ENCODE results near the gene HPCA.

Gene HPCA

GRCh38 chr1:32896451-32896850, 10.2 kb downstream of the HPCA start:
- H3K9me3 ChIP-seq (ENCODE audit: low read length) = no peaks in the 10 kb centered on the region
- no peaks in the 10 kb centered on the region for H3K36me3 ChIP-seq (ENCODE audit: insufficient read depth, low read length)
- no peak overlapping the region for H2AFZ ChIP-seq (ENCODE audit: low read depth, low read length)
- no peak overlapping the region for H3K4me3 ChIP-seq (ENCODE audit: low read length)
- peaks cover 13% of the 10 kb centered on the region for H3K4me1 ChIP-seq (ENCODE audit: insufficient read depth, low read length)
- peaks cover 38% of the 10 kb centered on the region for H3K27me3 ChIP-seq (ENCODE audit: insufficient read depth, low read length)

- Histone ChIP-seq H3K36me3 (ENCODE audit: insufficient read depth, low read length) (no peaks in the 10 kb centered on the region), H3K9me3 (ENCODE audit: low read length) (no peaks in the 10 kb centered on the region), H3K4me3 (ENCODE audit: low read length) (no peak overlapping the region), H3K27me3 (ENCODE audit: insufficient read depth, low read length) (peaks cover 46% of the 10 kb centered on the region), H3K4me1 (ENCODE audit: insufficient read depth, low read length) (peaks cover 13% of the 10 kb centered on the region), H2AFZ (ENCODE audit: low read depth, low read length) (no peak overlapping the region)
Measured at GRCh38 chr1:32897082-32898049, 11.1 kb downstream of the HPCA start.

DNA sequence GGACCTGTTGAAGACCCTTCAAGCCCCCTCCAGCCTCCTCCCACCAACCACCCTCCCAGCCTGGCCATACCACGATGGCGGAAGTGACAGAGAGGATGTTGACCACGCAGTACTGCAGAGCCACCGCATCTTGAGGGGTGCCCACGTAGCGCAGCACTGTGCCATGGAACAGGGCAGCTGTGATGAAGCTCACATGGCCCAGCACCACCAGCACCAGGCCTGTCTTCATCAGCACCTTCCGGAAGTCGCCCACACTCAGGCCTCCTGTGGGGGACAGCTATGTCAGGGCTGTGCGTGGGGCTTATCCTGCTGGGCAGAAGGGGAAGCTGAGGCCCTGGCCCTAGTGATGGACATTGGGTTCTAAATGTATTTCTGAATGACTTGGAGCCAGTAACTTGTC, 11.8 kb downstream of the HPCA start:
- Histone ChIP-seq H3K36me3 (ENCODE audit: insufficient read depth, low read length) (no peaks in the 10 kb centered on the region), H3K4me1 (ENCODE audit: insufficient read depth, low read length) (peaks cover 13% of the 10 kb centered on the region), H3K27me3 (ENCODE audit: insufficient read depth, low read length) (peaks cover 51% of the 10 kb centered on the region), H3K4me3 (ENCODE audit: low read length) (no peak overlapping the region), H3K9me3 (ENCODE audit: low read length) (no peaks in the 10 kb centered on the region), H2AFZ (ENCODE audit: low read depth, low read length) (no peak overlapping the region)

- Histone ChIP-seq H3K27me3 (ENCODE audit: insufficient read depth, low read length) (peaks cover 52% of the 10 kb centered on the region), H3K9me3 (ENCODE audit: low read length) (no peaks in the 10 kb centered on the region), H3K4me1 (ENCODE audit: insufficient read depth, low read length) (peaks cover 10% of the 10 kb centered on the region), H2AFZ (ENCODE audit: low read depth, low read length) (no peak overlapping the region), H3K36me3 (ENCODE audit: insufficient read depth, low read length) (no peaks in the 10 kb centered on the region), H3K4me3 (ENCODE audit: low read length) (no peak overlapping the region)
Measured at GRCh38 chr1:32898958-32899357, 12.7 kb downstream of the HPCA start.

DNA sequence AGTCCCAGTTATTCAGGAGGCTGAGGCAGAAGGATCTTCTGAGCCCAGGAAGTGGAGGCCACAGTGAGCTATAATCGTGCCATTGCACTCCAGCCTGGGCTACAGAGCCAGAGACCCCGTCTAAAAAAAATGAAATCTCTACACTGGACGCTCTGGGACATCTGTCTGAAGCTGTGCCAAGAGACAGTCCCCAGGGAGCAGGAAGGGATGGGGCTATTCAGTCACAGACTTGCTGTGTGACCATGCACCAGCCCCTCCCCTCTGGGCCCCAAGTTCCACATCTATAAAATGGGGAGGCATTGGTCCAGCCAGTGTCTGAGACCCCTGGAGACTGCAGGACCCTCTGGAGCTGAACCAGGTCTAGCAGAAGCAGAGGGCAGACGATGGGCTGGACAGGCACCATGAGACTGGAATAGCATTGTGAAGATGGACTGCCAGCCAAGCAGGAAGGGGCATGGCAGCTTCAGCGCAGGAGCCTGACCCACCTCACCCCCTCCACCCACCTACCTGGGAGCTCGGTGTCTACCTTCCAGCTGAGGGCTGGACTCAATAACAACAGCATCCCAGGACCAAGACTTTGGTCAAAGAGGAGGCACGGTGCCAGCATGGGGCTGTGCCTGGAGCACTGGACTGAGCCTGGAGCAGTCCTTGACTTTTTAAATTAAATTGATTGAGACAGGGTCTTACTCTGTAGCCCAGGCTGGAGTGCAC, 13.4 kb downstream of the HPCA start:
- no peak overlapping the region for H2AFZ ChIP-seq (ENCODE audit: low read depth, low read length)
- peaks cover 53% of the 10 kb centered on the region for H3K27me3 ChIP-seq (ENCODE audit: insufficient read depth, low read length)
- no peaks in the 10 kb centered on the region for H3K9me3 ChIP-seq (ENCODE audit: low read length)
- H3K36me3 ChIP-seq (ENCODE audit: insufficient read depth, low read length) = no peaks in the 10 kb centered on the region
- H3K4me3 ChIP-seq (ENCODE audit: low read length) = no peak overlapping the region
- peaks cover 2% of the 10 kb centered on the region for H3K4me1 ChIP-seq (ENCODE audit: insufficient read depth, low read length)

DNA sequence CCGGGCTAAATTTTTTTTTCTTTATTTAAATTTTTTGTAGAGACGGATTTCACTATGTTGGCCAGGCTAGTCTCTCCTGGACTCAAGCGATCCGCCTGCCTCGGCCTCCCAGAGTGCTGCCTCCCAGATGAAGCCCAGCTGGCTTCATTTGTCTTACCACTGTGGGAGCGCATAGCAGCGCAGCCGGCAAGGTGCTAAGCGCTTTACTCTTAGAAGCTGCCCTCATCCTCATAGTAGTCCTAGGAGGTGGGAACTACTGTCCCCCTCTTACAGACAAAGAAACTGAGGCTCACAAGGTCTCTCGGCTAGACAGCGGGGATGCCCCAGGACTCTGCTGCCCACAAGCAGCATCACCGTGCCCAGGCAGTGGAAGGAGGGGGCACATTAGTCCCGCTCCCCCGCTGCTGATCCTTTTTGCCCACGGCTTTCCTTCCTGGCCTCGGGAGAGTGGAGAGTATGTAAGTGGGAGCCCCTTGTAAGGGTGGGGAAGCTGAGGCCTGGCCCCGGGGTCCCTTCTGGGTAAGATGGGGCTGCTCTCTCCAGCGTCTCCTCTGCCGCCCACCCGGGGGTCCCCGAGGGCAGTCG, 14.2 kb downstream of the HPCA start:
- Histone ChIP-seq H3K36me3 (ENCODE audit: insufficient read depth, low read length) (no peaks in the 10 kb centered on the region), H3K4me3 (ENCODE audit: low read length) (peak overlapping the region; percentile 35), H3K4me1 (ENCODE audit: insufficient read depth, low read length) (peaks cover 2% of the 10 kb centered on the region), H2AFZ (ENCODE audit: low read depth, low read length) (no peak overlapping the region), H3K9me3 (ENCODE audit: low read length) (no peaks in the 10 kb centered on the region), H3K27me3 (ENCODE audit: insufficient read depth, low read length) (peaks cover 53% of the 10 kb centered on the region)

- Histone ChIP-seq H3K4me1 (ENCODE audit: insufficient read depth, low read length) (peaks cover 2% of the 10 kb centered on the region), H3K4me3 (ENCODE audit: low read length) (peak within 1 kb of the TSS; percentile 35), H3K36me3 (ENCODE audit: insufficient read depth, low read length) (no peaks in the 10 kb centered on the region), H3K27me3 (ENCODE audit: insufficient read depth, low read length) (peaks cover 53% of the 10 kb centered on the region), H3K9me3 (ENCODE audit: low read length) (no peaks in the 10 kb centered on the region), H2AFZ (ENCODE audit: low read depth, low read length) (no peak within 1 kb of the TSS)
Measured at GRCh38 chr1:32900956-32901822, 14.9 kb downstream of the HPCA start, which contains the start of gene TMEM54. TMEM54 (minus strand) TSS chr1:32901389; CDS start chr1:32901238, 151 bp downstream.

DNA sequence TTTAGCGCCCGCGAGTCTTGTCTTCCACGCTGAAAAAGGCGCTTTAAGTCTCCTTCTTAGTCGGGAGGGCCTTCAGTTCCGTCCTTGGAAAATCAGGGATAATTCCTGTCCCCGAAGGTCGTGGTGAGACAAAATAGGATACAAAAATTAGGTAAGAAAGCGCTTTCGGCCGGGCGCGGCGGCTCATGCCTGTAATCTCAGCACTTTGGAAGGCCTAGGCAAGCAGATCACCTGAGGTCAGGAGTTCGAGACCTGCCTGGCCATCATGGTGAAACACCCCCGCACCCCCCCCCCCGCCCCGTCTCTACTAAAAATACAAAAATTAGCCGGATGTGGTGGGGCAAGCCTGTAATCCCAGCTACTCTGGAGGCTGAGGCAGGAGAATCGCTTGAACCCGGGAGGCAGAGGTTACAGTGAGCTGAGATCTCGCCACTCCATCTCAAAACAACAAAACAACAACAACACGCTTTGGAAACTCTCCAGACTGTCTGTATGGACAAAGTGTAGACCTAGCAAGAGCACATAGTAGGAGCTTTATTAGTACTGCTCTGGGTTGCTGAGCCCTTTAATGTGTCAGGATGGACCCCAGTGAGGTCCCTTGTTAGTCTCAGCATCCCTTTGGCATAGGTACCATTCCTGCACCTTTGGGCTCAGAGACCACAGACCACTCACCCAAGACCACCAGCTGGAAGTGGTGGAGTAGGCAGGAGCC, 15.7 kb downstream of the HPCA start:
- peaks cover 51% of the 10 kb centered on the region for H3K27me3 ChIP-seq (ENCODE audit: insufficient read depth, low read length)
- peak overlapping the region; percentile 35 for H3K4me3 ChIP-seq (ENCODE audit: low read length)
- no peaks in the 10 kb centered on the region for H3K36me3 ChIP-seq (ENCODE audit: insufficient read depth, low read length)
- no peaks in the 10 kb centered on the region for H3K9me3 ChIP-seq (ENCODE audit: low read length)
- no peak overlapping the region for H2AFZ ChIP-seq (ENCODE audit: low read depth, low read length)
- peaks cover 2% of the 10 kb centered on the region for H3K4me1 ChIP-seq (ENCODE audit: insufficient read depth, low read length)

- Histone ChIP-seq H2AFZ (ENCODE audit: low read depth, low read length) (no peak overlapping the region), H3K27me3 (ENCODE audit: insufficient read depth, low read length) (peaks cover 50% of the 10 kb centered on the region), H3K4me1 (ENCODE audit: insufficient read depth, low read length) (peaks cover 5% of the 10 kb centered on the region), H3K4me3 (ENCODE audit: low read length) (no peak overlapping the region), H3K36me3 (ENCODE audit: insufficient read depth, low read length) (no peaks in the 10 kb centered on the region), H3K9me3 (ENCODE audit: low read length) (no peaks in the 10 kb centered on the region)
Measured at GRCh38 chr1:32902535-32902920, 16.2 kb downstream of the HPCA start.

GRCh38 chr1:32903991-32904785, 17.9 kb downstream of the HPCA start:
- no peak overlapping the region for H2AFZ ChIP-seq (ENCODE audit: low read depth, low read length)

DNA sequence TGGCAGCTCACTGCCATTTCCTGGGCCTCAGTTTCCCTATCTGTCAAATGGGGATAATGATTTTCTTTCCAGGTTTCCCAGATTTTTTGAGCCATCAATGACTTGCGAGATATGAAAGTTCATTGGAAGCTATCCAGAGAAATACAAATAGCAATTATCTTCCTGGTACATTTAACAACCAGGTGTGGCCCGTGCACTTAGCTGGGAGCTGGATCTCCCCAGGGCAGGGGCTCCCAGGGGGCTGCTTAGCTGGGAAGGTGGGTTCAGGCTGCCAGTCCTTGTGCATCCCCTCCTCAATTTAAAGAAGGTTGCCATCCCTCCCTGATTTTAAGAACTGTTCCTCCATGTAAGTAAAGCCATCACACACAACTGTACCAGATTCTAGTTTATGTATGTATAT, 18.5 kb downstream of the HPCA start:
- Histone ChIP-seq H3K36me3 (ENCODE audit: insufficient read depth, low read length) (no peaks in the 10 kb centered on the region), H3K4me1 (ENCODE audit: insufficient read depth, low read length) (peaks cover 5% of the 10 kb centered on the region), H2AFZ (ENCODE audit: low read depth, low read length) (no peak overlapping the region), H3K4me3 (ENCODE audit: low read length) (no peak overlapping the region), H3K27me3 (ENCODE audit: insufficient read depth, low read length) (peaks cover 34% of the 10 kb centered on the region), H3K9me3 (ENCODE audit: low read length) (no peaks in the 10 kb centered on the region)

More at GRCh38 chr1:32903991-32904785, 17.9 kb downstream of the HPCA start:
- Histone ChIP-seq H3K36me3 (ENCODE audit: insufficient read depth, low read length) (no peaks in the 10 kb centered on the region), H3K9me3 (ENCODE audit: low read length) (no peaks in the 10 kb centered on the region), H3K4me1 (ENCODE audit: insufficient read depth, low read length) (peaks cover 5% of the 10 kb centered on the region), H3K27me3 (ENCODE audit: insufficient read depth, low read length) (peaks cover 38% of the 10 kb centered on the region), H3K4me3 (ENCODE audit: low read length) (no peak overlapping the region)

Data from neuron (in vitro differentiated cells).